GM12878 (cell line): ENCODE data around the gene GLUL. TPM values are rescaled to one million over a fixed set of nuclear protein-coding genes. Genes with fewer than 3 reads are reported as not detected.

Experiments used
- ATAC-seq: fragments of 200-7000 bp; cut with Tn5 transposase; 3 replicates; pipeline ENCODE4 v1.9.1; 2020; ENCODE audit warnings: mild to moderate bottlenecking, moderate library complexity
- BruUV-seq: library from RNA; stranded (reverse); fragments of 400-500 nt; replicated peaks from 2 replicates; lab custom pipeline; 2021; lab: Mats Ljungman, UMichigan
- CTCF ChIA-PET: fragments of 300-600 bp; sonication (Branson Sonifier 250); formaldehyde crosslinking; extraction: SDS; loops from one replicate; lab custom pipeline; 2021; ENCODE audit warnings: inconsistent platforms; lab: Yijun Ruan, JAX
- POLR2A ChIA-PET: fragments of 350-600 bp; formaldehyde crosslinking; extraction: SDS; loops from one replicate; lab custom pipeline; 2021; ENCODE audit warnings: inconsistent platforms; lab: Charles Lee
- RAD21 ChIA-PET: fragments of 300-600 bp; sonication (Branson Sonifier 250); formaldehyde crosslinking; loops from one replicate; lab custom pipeline; 2023; ENCODE audit warnings: antibody characterized with exemption; ENCODE audit not compliant: unreplicated experiment; lab: Charles Lee
- SMC1A ChIA-PET: fragments of 300-600 bp; sonication (Branson Sonifier 250); formaldehyde crosslinking; loops from one replicate; lab custom pipeline; 2023; ENCODE audit not compliant: unreplicated experiment, uncharacterized antibody; lab: Charles Lee
- DNase-seq: peaks from one replicate; pipeline ENCODE4 v3.0.0-alpha.2; 2011; ENCODE audit warnings: low read depth, low spot score
- FAIRE-seq: peaks from 3 replicates; lab custom pipeline; 2011; peaks lifted over from hg19 to GRCh38; lab: Jason Lieb, UNC
- H2AFZ ChIP-seq: 2 replicates; pipeline ENCODE4 v1.6.0; 2011; ENCODE audit warnings: low read depth, low read length, control low read depth; ENCODE audit not compliant: control insufficient read depth
- H3K27ac ChIP-seq: 2 replicates; pipeline ENCODE4 v1.5.1; 2011; ENCODE audit warnings: control low read depth; ENCODE audit not compliant: control insufficient read depth, insufficient read depth
- H3K27me3 ChIP-seq, 2 experiments: replicated peaks in 1 of 2; 2 replicates each; pipeline versions ENCODE4 v1.6.0 to v1.6.1; 2011; ENCODE audit warnings: low read length in 1 of 2; ENCODE audit not compliant: control insufficient read depth in 2 of 2, insufficient read depth in 2 of 2
- H3K36me3 ChIP-seq, 2 experiments: 2 replicates each; pipeline ENCODE4 v1.5.1; 2011; ENCODE audit warnings: low read length in 1 of 2; ENCODE audit not compliant: control insufficient read depth in 2 of 2, insufficient read depth in 2 of 2
- H3K4me1 ChIP-seq: 2 replicates; pipeline ENCODE4 v1.6.1; 2011; ENCODE audit warnings: mild to moderate bottlenecking, low read length, moderate library complexity, mixed read lengths; ENCODE audit not compliant: control insufficient read depth, insufficient read depth
- H3K4me2 ChIP-seq: 2 replicates; pipeline ENCODE4 v1.6.0; 2011; ENCODE audit warnings: control low read depth; ENCODE audit not compliant: control insufficient read depth, insufficient read depth
- H3K4me3 ChIP-seq: fragments of 200-600 bp; sonication (generic); 2 replicates; pipeline ENCODE4 v1.5.1; 2016
- H3K79me2 ChIP-seq: 2 replicates; pipeline ENCODE4 v1.6.0; 2011; ENCODE audit warnings: low read length; ENCODE audit not compliant: control insufficient read depth, insufficient read depth
- H3K9ac ChIP-seq: 2 replicates; pipeline ENCODE4 v1.8.0; 2011; ENCODE audit warnings: low read length, control low read depth, mixed read lengths; ENCODE audit not compliant: control insufficient read depth, insufficient read depth
- H3K9me3 ChIP-seq: replicated peaks from 3 replicates; pipeline ENCODE4 v1.5.1; 2011; ENCODE audit warnings: mild to moderate bottlenecking, low read length; ENCODE audit not compliant: control insufficient read depth, insufficient read depth
- H4K20me1 ChIP-seq: 2 replicates; pipeline ENCODE4 v1.6.0; 2011; ENCODE audit not compliant: control insufficient read depth, insufficient read depth
- BACH1 ChIP-seq: fragments of 450-650 bp; IDR thresholded peaks from 2 replicates; pipeline ENCODE4 v1.6.1; 2017; ENCODE audit warnings: mild to moderate bottlenecking, borderline replicate concordance
- CBFB ChIP-seq: IDR thresholded peaks from 2 replicates; pipeline ENCODE4 v1.6.1; 2016; ENCODE audit warnings: antibody characterized with exemption, low read depth
- CBX3 ChIP-seq: fragments of 200-600 bp; sonication (generic); IDR thresholded peaks from 2 replicates; pipeline ENCODE4 v1.6.1; 2016; ENCODE audit warnings: low read depth, borderline replicate concordance
- HCFC1 ChIP-seq: fragments of 150-350 bp; IDR thresholded peaks from 2 replicates; pipeline ENCODE4 v1.6.1; 2014; ENCODE audit warnings: low read length
- MEF2B ChIP-seq: fragments of 450-650 bp; IDR thresholded peaks from 2 replicates; pipeline ENCODE4 v1.6.1; 2018; ENCODE audit warnings: mild to moderate bottlenecking, moderate library complexity; ENCODE audit not compliant: partially characterized antibody, poor library complexity, severe bottlenecking
- NFXL1 ChIP-seq: fragments of 450-650 bp; IDR thresholded peaks from 2 replicates; pipeline ENCODE4 v1.6.1; 2017; ENCODE audit warnings: antibody characterized with exemption, mild to moderate bottlenecking, borderline replicate concordance
- NFYA ChIP-seq: IDR thresholded peaks from 2 replicates; pipeline ENCODE4 v1.6.1; 2011; ENCODE audit warnings: low read depth, mild to moderate bottlenecking, low read length, improper control_type of control experiment, borderline replicate concordance
- RB1 ChIP-seq: fragments of 450-650 bp; formaldehyde crosslinking; IDR thresholded peaks from 2 replicates; pipeline ENCODE4 v1.6.1; 2017; ENCODE audit warnings: mild to moderate bottlenecking, borderline replicate concordance
- RBBP5 ChIP-seq: fragments of 200-600 bp; sonication (generic); conservative IDR thresholded peaks from 2 replicates; pipeline ENCODE4 v1.6.1; 2016
- RELA ChIP-seq: fragments of 450-650 bp; IDR thresholded peaks from 2 replicates; pipeline ENCODE4 v1.8.0; 2014; ENCODE audit warnings: borderline replicate concordance; ENCODE audit not compliant: partially characterized antibody
- RUNX3 ChIP-seq: IDR thresholded peaks from 2 replicates; pipeline ENCODE4 v1.6.1; 2012; ENCODE audit warnings: low read length, inconsistent platforms
- SIN3A ChIP-seq: IDR thresholded peaks from 2 replicates; pipeline ENCODE4 v1.6.1; 2012; ENCODE audit warnings: low read depth, low read length, improper control_type of control experiment
- SUPT20H ChIP-seq: IDR thresholded peaks from 2 replicates; pipeline ENCODE4 v1.6.1; 2011; ENCODE audit warnings: low read depth, mild to moderate bottlenecking, low read length, moderate library complexity, borderline replicate concordance; ENCODE audit not compliant: control insufficient read depth
- YBX1 ChIP-seq: fragments of 450-650 bp; IDR thresholded peaks from 2 replicates; pipeline ENCODE4 v1.6.1; 2016; ENCODE audit warnings: antibody characterized with exemption
- ZBED1 ChIP-seq: IDR thresholded peaks from 2 replicates; pipeline ENCODE4 v1.6.1; 2016; ENCODE audit warnings: borderline replicate concordance
- ZNF217 ChIP-seq: fragments of 450-650 bp; IDR thresholded peaks from 2 replicates; pipeline ENCODE4 v1.6.1; 2017; ENCODE audit warnings: antibody characterized with exemption, mild to moderate bottlenecking
- WGBS: methylation state at CpG from one replicate; pipeline ENCODE4 v1.1.6; 2016; ENCODE audit warnings: low lambda C conversion rate; ENCODE audit not compliant: insufficient replicate concordance, insufficient coverage; ENCODE audit errors: missing lambda C conversion rate; 5-methylcytosine and 5-hydroxymethylcytosine counted together
- in situ Hi-C: fragments of 300-500 bp; cut with MboI; formaldehyde crosslinking; loops from 9 replicates; pipeline ENCODE4 v1.14.3; 2018; ENCODE audit warnings: mixed read lengths
- intact Hi-C: fragments of 100-400 bp; cut with micrococcal nuclease; formaldehyde crosslinking; loops from one replicate; pipeline ENCODE4 v1.14.2; 2022; ENCODE audit not compliant: unreplicated experiment
- polyA plus RNA-seq, 11 experiments: library from polyadenylated mRNA; depleted of rRNA in 4 of 11; unstranded in 6 of 11; stranded (reverse) in 5 of 11; fragments of >200 nt; fragmentation: Nextera tagmentation in 4 of 11; fragmentation: Illumina TruSeq in 1 of 11; extraction: Ambion mirVana in 4 of 11; extraction: Trizol in 1 of 11; gene quantifications; 1 replicate in 1 of 11; 2 replicates in 10 of 11; pipeline versions ENCODE4 v1.2.1 to v1.2.3, GENCODE V29; 2011 to 2016; ENCODE audit warnings: inconsistent platforms in 2 of 11, missing spikeins in 2 of 11, low read depth in 1 of 11
- total RNA-seq, 4 experiments: library from RNA; depleted of rRNA in 3 of 4; stranded (reverse); fragments of >200 nt in 3 of 4; fragmentation: Illumina TruSeq in 1 of 4; extraction: Trizol in 1 of 4; gene quantifications; 2 replicates each; pipeline versions ENCODE4 v1.2.1 to v1.2.3, GENCODE V29; 2013 to 2021

GLUL gene
- total and polyA plus RNA-seq, 10 of the 15 experiments (the other 5 are each of a cell fraction or from before 2014, with no cell fraction given) = 2.3 to 392 (median 164) TPM

DNA sequence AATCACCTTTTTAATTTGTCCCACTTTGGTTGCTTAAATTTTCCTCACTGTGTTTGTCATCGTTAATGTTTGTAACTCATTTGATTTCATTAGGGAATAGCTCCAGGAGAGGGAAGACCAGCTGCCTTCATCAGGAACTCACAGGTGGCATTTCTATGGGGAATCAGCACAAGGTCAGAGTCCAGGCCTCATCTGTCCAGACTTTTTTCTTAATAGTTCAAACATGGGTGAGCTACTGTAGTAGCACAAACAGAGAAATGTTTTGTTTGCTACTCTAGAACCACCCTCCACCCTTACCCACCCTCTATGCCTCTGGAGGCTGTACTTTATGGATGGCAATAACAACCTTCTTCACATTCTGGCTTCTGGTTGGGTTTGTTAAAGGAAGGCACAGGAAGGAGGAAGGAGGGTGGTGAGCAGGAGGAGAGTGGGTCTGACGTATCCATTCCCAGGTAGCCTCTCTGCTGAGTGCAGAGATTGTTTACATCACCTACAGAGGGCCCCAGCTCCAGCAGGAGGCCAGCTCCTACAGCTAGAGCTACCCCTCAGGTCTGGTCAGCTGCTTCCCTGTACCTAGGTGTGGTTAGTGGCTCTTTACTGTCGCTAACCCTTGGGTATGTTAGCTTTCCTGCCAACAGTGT lies 17.0 kb upstream of the GLUL start:
- no peak overlapping the region for H3K4me2 ChIP-seq
- in situ Hi-C loops = no loop called here

More for the DNA sequence above, 17.0 kb upstream of the GLUL start:
- no peaks in the 10 kb centered on the region for H3K27me3 ChIP-seq
- H3K9me3 ChIP-seq = no peaks in the 10 kb centered on the region; the same call in 2 of the 3 replicates
- DNase-seq (no peak), FAIRE-seq (no peak)
- H3K4me3 ChIP-seq = no peak overlapping the region
- no peaks in the 10 kb centered on the region for H4K20me1 ChIP-seq
- no peak overlapping the region for H3K9ac ChIP-seq
- POLR2A ChIA-PET = no interaction called here
- 95% methylated on average over 3 of the region's 3 CpGs for WGBS
- no peaks in the 10 kb centered on the region for H3K79me2 ChIP-seq
- no peak for TF ChIP-seq ZNF217
- TF ChIP-seq NFXL1 = no peak
- no peak for TF ChIP-seq RUNX3
- no peak for TF ChIP-seq CBFB
- TF ChIP-seq MEF2B = no peak
- no peak for TF ChIP-seq CBX3
- no peak for TF ChIP-seq NFYA
- TF ChIP-seq RBBP5 = no peak
- no peak for TF ChIP-seq YBX1
- no peak for TF ChIP-seq BACH1
- TF ChIP-seq HCFC1 = no peak
- TF ChIP-seq RB1 = no peak
- TF ChIP-seq ZBED1 = no peak
- TF ChIP-seq SIN3A = no peak
- no peak for TF ChIP-seq SUPT20H
- no peak for TF ChIP-seq RELA
- TF ChIP-seq, all 136 proteins: peak for 0
- Histone ChIP-seq H3K27ac (no peak overlapping the region), H3K4me1 (no peaks in the 10 kb centered on the region), H3K36me3 (no peaks in the 10 kb centered on the region), H2AFZ (no peak overlapping the region)
- BruUV-seq = no TSS peak
- ATAC-seq = no peak
- RAD21 ChIA-PET = interaction anchor here (1.0 kb wide), 1 partner anchor 265 kb away, joined by 3 read pairs; no protein-coding TSS in a partner anchor
- CTCF ChIA-PET = interaction anchor here (0.5 to 2.4 kb wide), 3 partner anchors 12 to 324 kb away, joined by 3 to 18 read pairs (median 4); no protein-coding TSS in a partner anchor
- SMC1A ChIA-PET = interaction anchor here (1.4 to 1.9 kb wide), 3 partner anchors 12 to 266 kb away, joined by 3 to 8 read pairs (median 5); no protein-coding TSS in a partner anchor
- intact Hi-C loops = no loop called here
